ENCODE measurements around the gene RPTN. TPM values are rescaled to one million over a fixed set of nuclear protein-coding genes. Genes with fewer than 3 reads are reported as not detected.

RPTN gene
- total and polyA plus RNA-seq, 7 experiments from 2014 or later: not detected

DNA sequence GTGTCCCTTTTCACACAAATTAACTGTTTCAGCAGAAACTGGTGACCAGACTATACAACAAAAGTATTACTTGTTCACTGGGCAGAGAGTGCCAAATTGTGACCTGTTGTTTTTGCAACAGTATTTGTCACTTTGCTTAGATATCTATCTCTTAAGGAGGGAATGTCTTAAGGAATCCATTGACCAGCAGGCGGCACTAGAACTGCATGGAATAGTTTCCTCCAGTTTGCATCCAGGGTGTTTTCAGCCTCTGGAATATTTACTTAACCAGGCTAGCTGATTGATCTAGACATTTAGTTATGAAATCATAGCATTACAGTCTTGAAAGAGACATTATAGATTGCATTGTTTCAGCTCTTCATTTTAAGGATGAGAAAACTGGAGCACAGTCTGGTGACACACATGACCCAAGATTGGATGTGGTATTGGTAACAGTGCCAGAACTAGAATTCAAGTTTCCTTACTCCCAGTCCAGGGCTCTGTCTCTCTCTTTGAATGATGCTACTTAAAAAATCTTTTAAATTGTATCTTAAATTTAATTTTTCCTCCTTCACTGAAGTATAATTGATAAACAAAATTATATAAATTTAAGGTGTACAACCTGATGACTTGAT is 16.9 kb downstream of the RPTN start:
- no peaks in the 10 kb centered on the region for H3K36me3 ChIP-seq (ENCODE audit: control insufficient read depth in 2 of 3, insufficient read depth in 3 of 3, low read length in 3 of 3)
- H3K27me3 ChIP-seq (ENCODE audit: control insufficient read depth in 2 of 2, insufficient read depth in 2 of 2, low read length in 2 of 2): no peaks in the 10 kb centered on the region
- CTCF ChIA-PET: no interaction called here
- Mint-ChIP-seq H3K36me3 (peaks cover 0 to 14% (median 4%) of the 10 kb centered on the region in 5 donors), H3K9me3 (peaks cover 5 to 27% (median 13%) of the 10 kb centered on the region in 11 donors), H3K27ac (no peak overlapping the region), H3K27me3 (peaks cover 37 to 54% (median 47%) of the 10 kb centered on the region in 5 donors), H3K4me1 (no peaks in the 10 kb centered on the region), H3K4me3 (no peak overlapping the region)
- no peaks in the 10 kb centered on the region for H3K4me1 ChIP-seq (ENCODE audit: control insufficient read depth in 2 of 2, insufficient read depth in 2 of 2, low read length in 2 of 2)
- H3K27ac ChIP-seq (ENCODE audit: low read depth, low read length): no peak overlapping the region
- POLR2A ChIA-PET: no interaction called here
- ATAC-seq (no peak), DNase-seq (no peak)
- no peaks in the 10 kb centered on the region for H3K9me3 ChIP-seq (ENCODE audit: control insufficient read depth in 2 of 3, low read length in 3 of 3)
- intact Hi-C loops (cut with micrococcal nuclease): loop anchor here in 1 of 2 donors (1.0 kb wide), 1 partner anchor 43 kb away; no protein-coding TSS in a partner anchor
- H3K4me3 ChIP-seq (ENCODE audit: low read length): no peak overlapping the region

DNA sequence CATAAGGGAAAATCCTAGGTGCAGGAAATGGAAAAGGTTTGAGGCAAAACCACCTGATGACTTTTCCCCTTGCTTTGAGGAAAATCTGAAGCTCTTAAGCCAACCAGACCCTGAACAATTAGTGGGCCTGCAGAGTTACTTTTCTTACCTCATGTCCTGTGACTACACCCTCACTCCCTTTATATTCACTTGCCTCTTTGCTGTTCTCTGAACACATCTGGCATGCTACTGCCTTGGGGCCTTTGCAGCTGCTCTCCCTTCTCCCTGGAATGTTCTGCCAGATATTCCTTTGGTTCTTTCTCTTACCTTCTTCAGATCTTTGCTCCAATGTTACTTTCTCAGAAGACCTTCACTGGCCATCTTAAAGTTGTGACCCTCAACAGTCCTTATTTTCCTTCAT is 21.8 kb downstream of the RPTN start:
- peaks cover 39 to 67% (median 42%) of the 10 kb centered on the region in 5 donors for H3K27me3 Mint-ChIP-seq
- H3K36me3 Mint-ChIP-seq: peaks cover 0 to 5% (median 0%) of the 10 kb centered on the region in 5 donors
- no peaks in the 10 kb centered on the region for H3K36me3 ChIP-seq (ENCODE audit: control insufficient read depth in 2 of 3, insufficient read depth in 3 of 3, low read length in 3 of 3)
- H3K9me3 Mint-ChIP-seq: peaks cover 0 to 25% (median 12%) of the 10 kb centered on the region in 11 donors
- no peaks in the 10 kb centered on the region for H3K4me1 Mint-ChIP-seq
- intact Hi-C loops (cut with micrococcal nuclease): no loop called here
- H3K9me3 ChIP-seq (ENCODE audit: control insufficient read depth in 2 of 3, low read length in 3 of 3): peaks cover 0 to 10% (median 0%) of the 10 kb centered on the region in 3 experiments
- ChIA-PET CTCF (interaction anchor here (1.1 kb wide), 1 partner anchor 30 kb away, joined by 3 read pairs; no protein-coding TSS in a partner anchor), POLR2A (no interaction called here)
- H3K27ac ChIP-seq (ENCODE audit: low read depth, low read length): no peak overlapping the region
- H3K4me1 ChIP-seq (ENCODE audit: control insufficient read depth in 2 of 2, insufficient read depth in 2 of 2, low read length in 2 of 2): no peaks in the 10 kb centered on the region
- no peaks in the 10 kb centered on the region for H3K27me3 ChIP-seq (ENCODE audit: control insufficient read depth in 2 of 2, insufficient read depth in 2 of 2, low read length in 2 of 2)
- H3K27ac Mint-ChIP-seq: no peak overlapping the region
- no peak for ATAC-seq
- DNase-seq: no peak
- no peak overlapping the region for H3K4me3 Mint-ChIP-seq
- no peak overlapping the region for H3K4me3 ChIP-seq (ENCODE audit: low read length)

DNA sequence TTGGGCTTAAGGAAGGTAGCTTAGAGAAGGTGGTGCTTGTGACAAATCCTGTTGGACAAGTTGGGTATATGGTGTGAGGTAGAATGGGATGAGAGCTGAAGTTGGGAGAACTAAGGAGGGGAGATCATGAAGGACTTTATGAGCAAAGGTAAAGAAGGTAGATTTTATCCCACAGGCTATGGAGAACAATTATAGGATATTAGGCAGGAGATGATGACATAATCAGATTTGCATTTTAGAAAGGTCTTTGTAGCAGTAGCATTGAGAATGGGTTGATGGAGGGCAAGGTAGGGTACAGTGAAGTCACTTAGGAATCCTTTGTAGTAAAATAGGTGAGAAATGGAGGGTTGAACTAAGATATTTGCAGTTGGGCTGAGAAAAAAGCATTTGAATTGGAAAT is 28.8 kb downstream of the RPTN start:
- CTCF ChIA-PET: no interaction called here
- DNase-seq (no peak), ATAC-seq (no peak)
- Mint-ChIP-seq H3K27me3 (peaks cover 53 to 69% (median 65%) of the 10 kb centered on the region in 5 donors), H3K4me3 (no peak overlapping the region), H3K27ac (no peak overlapping the region), H3K9me3 (peaks cover 0 to 41% (median 13%) of the 10 kb centered on the region in 11 donors), H3K36me3 (peaks cover 0 to 10% (median 0%) of the 10 kb centered on the region in 5 donors), H3K4me1 (peaks cover 0 to 2% (median 0%) of the 10 kb centered on the region in 7 donors)
- peaks cover 0 to 15% (median 0%) of the 10 kb centered on the region in 3 experiments for H3K9me3 ChIP-seq (ENCODE audit: control insufficient read depth in 2 of 3, low read length in 3 of 3)
- no peaks in the 10 kb centered on the region for H3K27me3 ChIP-seq (ENCODE audit: control insufficient read depth in 2 of 2, insufficient read depth in 2 of 2, low read length in 2 of 2)
- H3K4me3 ChIP-seq (ENCODE audit: low read length): no peak overlapping the region
- H3K27ac ChIP-seq (ENCODE audit: low read depth, low read length): no peak overlapping the region
- H3K4me1 ChIP-seq (ENCODE audit: control insufficient read depth in 2 of 2, insufficient read depth in 2 of 2, low read length in 2 of 2): no peaks in the 10 kb centered on the region
- no peaks in the 10 kb centered on the region for H3K36me3 ChIP-seq (ENCODE audit: control insufficient read depth in 2 of 3, insufficient read depth in 3 of 3, low read length in 3 of 3)
- POLR2A ChIA-PET: no interaction called here
- intact Hi-C loops (cut with micrococcal nuclease): no loop called here

DNA sequence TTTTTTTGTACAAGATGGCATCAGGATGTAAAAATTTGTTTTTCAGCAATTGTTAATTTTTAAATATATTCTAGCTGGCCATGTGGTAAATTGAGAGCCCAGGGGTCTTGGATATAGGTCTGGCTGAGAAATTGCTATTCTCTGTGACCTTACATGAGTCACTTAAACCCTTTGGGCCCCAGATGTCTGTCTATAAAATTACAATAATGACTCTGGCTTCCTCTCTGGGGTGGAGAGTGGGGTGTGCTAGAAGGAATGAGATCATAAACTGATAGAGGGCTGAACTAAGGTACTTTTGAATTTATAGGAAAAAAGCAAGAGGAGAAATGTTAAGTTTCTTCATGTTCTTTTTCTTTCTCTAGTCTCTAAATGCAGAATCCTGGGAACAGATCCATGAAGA is 31.4 kb downstream of the RPTN start:
- no peaks in the 10 kb centered on the region for H3K36me3 ChIP-seq (ENCODE audit: control insufficient read depth in 2 of 3, insufficient read depth in 3 of 3, low read length in 3 of 3)
- H3K4me1 ChIP-seq (ENCODE audit: control insufficient read depth in 2 of 2, insufficient read depth in 2 of 2, low read length in 2 of 2): no peaks in the 10 kb centered on the region
- intact Hi-C loops (cut with micrococcal nuclease): no loop called here
- CTCF ChIA-PET: no interaction called here
- Mint-ChIP-seq H3K27ac (no peak overlapping the region), H3K27me3 (peaks cover 55 to 64% (median 57%) of the 10 kb centered on the region in 5 donors), H3K4me3 (no peak overlapping the region), H3K4me1 (peaks cover 0 to 2% (median 0%) of the 10 kb centered on the region in 7 donors), H3K36me3 (peaks cover 0 to 8% (median 0%) of the 10 kb centered on the region in 5 donors), H3K9me3 (peaks cover 0 to 24% (median 4%) of the 10 kb centered on the region in 11 donors)
- H3K27me3 ChIP-seq (ENCODE audit: control insufficient read depth in 2 of 2, insufficient read depth in 2 of 2, low read length in 2 of 2): no peaks in the 10 kb centered on the region
- ATAC-seq (no peak), DNase-seq (no peak)
- peaks cover 0 to 8% (median 0%) of the 10 kb centered on the region in 3 experiments for H3K9me3 ChIP-seq (ENCODE audit: control insufficient read depth in 2 of 3, low read length in 3 of 3)
- POLR2A ChIA-PET: no interaction called here
- no peak overlapping the region for H3K27ac ChIP-seq (ENCODE audit: low read depth, low read length)
- no peak overlapping the region for H3K4me3 ChIP-seq (ENCODE audit: low read length)

DNA sequence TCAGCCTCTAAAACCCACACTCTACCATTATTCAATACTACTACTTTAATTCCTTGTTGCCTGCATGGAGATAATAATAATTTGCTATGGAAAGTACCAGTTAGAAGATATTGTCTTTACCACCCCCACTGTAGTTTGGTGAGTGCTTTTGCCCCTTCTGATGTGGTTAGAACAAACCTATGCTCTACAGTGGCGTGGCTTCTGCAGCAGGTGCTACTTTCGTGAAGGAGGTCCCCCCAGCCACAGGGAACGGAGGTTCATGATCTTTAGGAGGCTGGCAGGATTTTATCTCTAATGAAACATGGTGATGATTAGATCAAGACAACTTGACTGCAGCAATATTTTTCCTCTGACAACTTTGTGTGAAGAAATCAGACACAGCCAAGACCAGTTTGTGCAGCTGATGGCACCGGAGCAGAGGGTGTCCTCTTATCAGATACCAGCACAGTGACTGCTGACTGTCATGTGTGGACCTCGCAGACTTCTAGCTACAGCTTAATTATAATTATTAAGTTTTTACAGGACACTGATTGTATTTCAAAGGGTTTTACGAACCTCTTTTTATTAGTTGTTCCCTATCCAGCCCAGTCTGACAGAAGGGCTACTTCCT is 33.1 kb downstream of the RPTN start:
- ChIA-PET CTCF (no interaction called here), POLR2A (no interaction called here)
- Mint-ChIP-seq H3K27me3 (peaks cover 57 to 73% (median 59%) of the 10 kb centered on the region in 5 donors), H3K36me3 (no peaks in the 10 kb centered on the region), H3K4me1 (peaks cover 0 to 2% (median 0%) of the 10 kb centered on the region in 7 donors), H3K27ac (no peak overlapping the region), H3K9me3 (peaks cover 0 to 9% (median 0%) of the 10 kb centered on the region in 11 donors), H3K4me3 (no peak overlapping the region)
- intact Hi-C loops (cut with micrococcal nuclease): no loop called here
- Histone ChIP-seq H3K9me3 (ENCODE audit: control insufficient read depth in 2 of 3, low read length in 3 of 3) (no peaks in the 10 kb centered on the region), H3K4me3 (ENCODE audit: low read length) (no peak overlapping the region), H3K36me3 (ENCODE audit: control insufficient read depth in 2 of 3, insufficient read depth in 3 of 3, low read length in 3 of 3) (no peaks in the 10 kb centered on the region), H3K27ac (ENCODE audit: low read depth, low read length) (no peak overlapping the region), H3K27me3 (ENCODE audit: control insufficient read depth in 2 of 2, insufficient read depth in 2 of 2, low read length in 2 of 2) (no peaks in the 10 kb centered on the region), H3K4me1 (ENCODE audit: control insufficient read depth in 2 of 2, insufficient read depth in 2 of 2, low read length in 2 of 2) (no peaks in the 10 kb centered on the region)
- DNase-seq (no peak), ATAC-seq (no peak)

DNA sequence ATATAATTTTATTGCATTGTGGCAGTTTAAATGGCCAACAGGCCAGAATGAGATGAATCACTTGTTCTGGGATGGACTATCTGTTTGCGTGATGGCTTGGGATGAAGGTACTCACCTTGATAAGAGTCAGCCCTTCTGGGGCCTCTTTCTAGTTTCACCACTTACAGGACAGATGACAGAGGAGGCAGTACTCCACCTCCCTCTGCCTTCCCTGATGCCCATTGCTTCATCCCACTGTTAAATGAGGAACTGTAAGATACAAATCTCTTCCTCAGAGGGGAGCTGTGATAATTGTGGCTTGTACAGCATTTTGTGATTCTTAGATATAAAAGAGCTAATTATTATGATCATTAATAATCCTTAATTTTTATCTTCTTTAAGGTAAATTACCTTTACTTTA is 40.1 kb downstream of the RPTN start:
- DNase-seq (no peak), ATAC-seq (no peak)
- POLR2A ChIA-PET: no interaction called here
- Mint-ChIP-seq H3K9me3 (no peaks in the 10 kb centered on the region), H3K27ac (no peak overlapping the region), H3K4me1 (peaks cover 0 to 1% (median 0%) of the 10 kb centered on the region in 7 donors), H3K27me3 (peaks cover 37 to 69% (median 51%) of the 10 kb centered on the region in 5 donors), H3K36me3 (peaks cover 0 to 3% (median 0%) of the 10 kb centered on the region in 5 donors), H3K4me3 (no peak overlapping the region)
- CTCF ChIA-PET: no interaction called here
- Histone ChIP-seq H3K36me3 (ENCODE audit: control insufficient read depth in 2 of 3, insufficient read depth in 3 of 3, low read length in 3 of 3) (no peaks in the 10 kb centered on the region), H3K9me3 (ENCODE audit: control insufficient read depth in 2 of 3, low read length in 3 of 3) (no peaks in the 10 kb centered on the region), H3K27ac (ENCODE audit: low read depth, low read length) (no peak overlapping the region), H3K27me3 (ENCODE audit: control insufficient read depth in 2 of 2, insufficient read depth in 2 of 2, low read length in 2 of 2) (peaks cover 0 to 7% of the 10 kb centered on the region in 2 donors), H3K4me1 (ENCODE audit: control insufficient read depth in 2 of 2, insufficient read depth in 2 of 2, low read length in 2 of 2) (no peaks in the 10 kb centered on the region), H3K4me3 (ENCODE audit: low read length) (no peak overlapping the region)
- intact Hi-C loops (cut with micrococcal nuclease): no loop called here
